ENCODE data around the gene MTA2. TPM values are rescaled to one million over a fixed set of nuclear protein-coding genes. Genes with fewer than 3 reads are reported as not detected.
"Not testable (repeated sequence)": the region's sequence is repeated elsewhere in the genome, so short reads cannot be mapped to it uniquely, and the experiment has no call there.

Gene MTA2
- total RNA-seq, 3 donors from 2014 or later, result 61.3 to 92.8 (median 85.5) TPM

GRCh38 chr11:62567018-62567633 lies 34.5 kb downstream of the MTA2 start:
- Histone ChIP-seq H3K4me1 (no peaks in the 10 kb centered on the region), H3K27ac (peak overlapping the region in 1 of 2 donors; percentile 29), H3K4me3 (no peak overlapping the region), H3K36me3 (no peaks in the 10 kb centered on the region), H3K27me3 (no peaks in the 10 kb centered on the region), H3K9me3 (no peaks in the 10 kb centered on the region)
- intact Hi-C loops (cut with DNase I; ENCODE audit: low total_unique reads), result no loop called here
- DNase-seq (ENCODE audit: low spot score in 2 of 2), result no peak
- TF ChIP-seq POLR2AphosphoS5 (IDR thresholded peaks at IDR 0.05), result no peak
- TF ChIP-seq CTCF (IDR thresholded peaks at IDR 0.05), result no peak
- no peak for TF ChIP-seq POLR2A (IDR thresholded peaks at IDR 0.05)

- TF ChIP-seq POLR2AphosphoS5 (IDR thresholded peaks at IDR 0.05) (no peak), CTCF (IDR thresholded peaks at IDR 0.05) (no peak), POLR2A (IDR thresholded peaks at IDR 0.05) (no peak)
- intact Hi-C loops (cut with DNase I; ENCODE audit: low total_unique reads), result no loop called here
- Histone ChIP-seq H3K27me3 (no peaks in the 10 kb centered on the region), H3K27ac (no peak overlapping the region), H3K4me1 (no peaks in the 10 kb centered on the region), H3K36me3 (no peaks in the 10 kb centered on the region), H3K4me3 (no peak overlapping the region), H3K9me3 (no peaks in the 10 kb centered on the region)
- no peak for DNase-seq (ENCODE audit: low spot score in 2 of 2)
Observed at GRCh38 chr11:62566247-62566646, 35.4 kb downstream of the MTA2 start.

GRCh38 chr11:62565100-62565802 lies 36.4 kb downstream of the MTA2 start:
- H3K36me3 ChIP-seq, result no peaks in the 10 kb centered on the region
- DNase-seq (ENCODE audit: low spot score in 2 of 2), result no peak
- H3K9me3 ChIP-seq, result no peaks in the 10 kb centered on the region
- intact Hi-C loops (cut with DNase I; ENCODE audit: low total_unique reads), result no loop called here
- H3K4me1 ChIP-seq, result peaks cover 0 to 5% of the 10 kb centered on the region in 2 donors
- no peaks in the 10 kb centered on the region for H3K27me3 ChIP-seq
- no peak overlapping the region for H3K27ac ChIP-seq
- TF ChIP-seq POLR2A (IDR thresholded peaks at IDR 0.05), result no peak
- no peak for TF ChIP-seq POLR2AphosphoS5 (IDR thresholded peaks at IDR 0.05)
- TF ChIP-seq CTCF (IDR thresholded peaks at IDR 0.05), result no peak
- H3K4me3 ChIP-seq, result no peak overlapping the region

- peak overlapping the region; percentile 16 to 96 for H3K27ac ChIP-seq
- intact Hi-C loops (cut with DNase I; ENCODE audit: low total_unique reads); H3K4me3 ChIP-seq; DNase-seq (ENCODE audit: low spot score in 2 of 2); H3K36me3 ChIP-seq; H3K9me3 ChIP-seq; H3K27me3 ChIP-seq; H3K4me1 ChIP-seq: not testable (repeated sequence)
Observed at GRCh38 chr11:62561677-62562230, 39.9 kb downstream of the MTA2 start.

GRCh38 chr11:62560566-62561103 lies 41.0 kb downstream of the MTA2 start:
- H3K27ac ChIP-seq, result peak overlapping the region; percentile 93 to 96
- peak; percentile 93 to 97 for DNase-seq (ENCODE audit: low spot score in 2 of 2)
- intact Hi-C loops (cut with DNase I; ENCODE audit: low total_unique reads), result no loop called here
- no peaks in the 10 kb centered on the region for H3K9me3 ChIP-seq
- no peak overlapping the region for H3K4me3 ChIP-seq
- TF ChIP-seq CTCF (IDR thresholded peaks at IDR 0.05) (peak; percentile 71 to 94 (median 93)), POLR2AphosphoS5 (IDR thresholded peaks at IDR 0.05) (peak; percentile 69 to 82 (median 71)), POLR2A (IDR thresholded peaks at IDR 0.05) (no peak)
- H3K27me3 ChIP-seq, result no peaks in the 10 kb centered on the region
- H3K36me3 ChIP-seq, result no peaks in the 10 kb centered on the region
- peaks cover 15 to 19% of the 10 kb centered on the region in 2 donors for H3K4me1 ChIP-seq

GRCh38 chr11:62559626-62560025 lies 42.0 kb downstream of the MTA2 start:
- H3K36me3 ChIP-seq; H3K9me3 ChIP-seq; H3K4me3 ChIP-seq; H3K27me3 ChIP-seq; intact Hi-C loops (cut with DNase I; ENCODE audit: low total_unique reads); DNase-seq (ENCODE audit: low spot score in 2 of 2): not testable (repeated sequence)
- Histone ChIP-seq H3K4me1 (peaks cover 25 to 26% of the 10 kb centered on the region in 2 donors), H3K27ac (peak overlapping the region; percentile 93 to 96)
